GM21526 (cell line): ENCODE measurements around the gene RAB33B.
A peak's percentile ranks its signal among the peaks of the same experiment; 100 is the strongest.
"Not testable (repeated sequence)": the region's sequence is repeated elsewhere in the genome, so short reads cannot be mapped to it uniquely, and the experiment has no call there.

Experiments
- ATAC-seq: cut with Tn5 transposase; IDR thresholded peaks from one replicate; pipeline ENCODE4 v1.9.1; 2021; ENCODE audit warnings: moderate library complexity; ENCODE audit not compliant: unreplicated experiment, low FRiP score

RAB33B gene

DNA sequence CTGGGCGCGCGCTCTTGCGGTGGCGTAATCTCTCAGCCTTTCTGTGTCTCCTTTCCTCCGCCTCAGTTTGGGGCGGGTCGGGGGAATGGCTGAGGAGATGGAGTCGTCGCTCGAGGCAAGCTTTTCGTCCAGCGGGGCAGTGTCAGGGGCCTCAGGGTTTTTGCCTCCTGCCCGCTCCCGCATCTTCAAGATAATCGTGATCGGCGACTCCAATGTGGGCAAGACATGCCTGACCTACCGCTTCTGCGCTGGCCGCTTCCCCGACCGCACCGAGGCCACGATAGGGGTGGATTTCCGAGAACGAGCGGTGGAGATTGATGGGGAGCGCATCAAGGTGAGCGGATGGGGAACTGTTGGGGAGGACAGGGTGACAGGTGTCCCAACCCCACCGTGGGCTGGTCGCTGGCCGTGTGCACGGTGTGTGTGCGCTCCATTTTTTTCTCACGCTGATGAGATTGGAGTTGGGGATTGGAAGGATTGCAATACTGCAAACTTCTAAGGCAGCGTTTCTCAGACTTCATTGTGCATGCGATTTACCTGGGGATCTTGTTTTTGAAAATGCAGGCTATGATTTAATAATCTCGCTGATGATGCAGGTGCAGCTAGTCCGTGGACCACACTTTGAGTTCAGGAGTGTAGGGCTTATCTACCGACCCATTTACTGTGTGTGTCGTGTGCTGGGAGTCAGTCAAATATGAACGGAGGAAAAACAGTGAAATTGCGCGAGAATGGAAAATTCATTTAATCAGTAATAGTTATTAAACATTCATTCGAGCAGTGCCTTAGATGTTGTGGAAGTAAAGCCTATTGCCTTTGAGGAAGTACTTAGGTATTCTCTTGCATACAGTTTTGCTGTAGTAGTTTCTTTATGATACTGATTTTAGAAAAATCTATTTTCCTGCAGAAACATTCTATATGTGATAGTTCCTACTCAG is at the start of gene RAB33B:
Gene RAB33B (plus strand): TSS at position 11 of the 935 bp plus-strand sequence. CDS start 75 bp downstream, at position 86.
- ATAC-seq, result peak; percentile 6

DNA sequence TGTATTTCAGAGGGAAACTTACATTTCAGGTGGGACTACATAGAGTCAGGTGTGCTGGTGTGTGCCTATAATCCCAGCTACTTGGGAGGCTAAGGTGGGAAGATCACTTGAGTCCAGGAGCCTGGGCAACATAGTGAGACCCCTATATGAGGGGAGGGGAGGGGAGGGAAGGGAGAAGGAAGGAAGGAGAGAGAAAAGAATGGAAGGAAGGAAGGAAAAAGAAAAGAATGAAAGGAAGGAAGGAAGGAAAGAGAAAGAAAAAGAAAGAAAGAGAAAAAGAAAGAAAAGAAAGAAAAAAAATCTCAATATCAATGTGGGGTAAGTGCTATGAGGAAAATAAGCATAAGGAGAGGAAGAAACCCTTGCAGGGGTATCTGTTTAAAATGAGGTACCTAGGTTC is 43.6 kb upstream of the RAB33B start:
- ATAC-seq, result no peak

DNA sequence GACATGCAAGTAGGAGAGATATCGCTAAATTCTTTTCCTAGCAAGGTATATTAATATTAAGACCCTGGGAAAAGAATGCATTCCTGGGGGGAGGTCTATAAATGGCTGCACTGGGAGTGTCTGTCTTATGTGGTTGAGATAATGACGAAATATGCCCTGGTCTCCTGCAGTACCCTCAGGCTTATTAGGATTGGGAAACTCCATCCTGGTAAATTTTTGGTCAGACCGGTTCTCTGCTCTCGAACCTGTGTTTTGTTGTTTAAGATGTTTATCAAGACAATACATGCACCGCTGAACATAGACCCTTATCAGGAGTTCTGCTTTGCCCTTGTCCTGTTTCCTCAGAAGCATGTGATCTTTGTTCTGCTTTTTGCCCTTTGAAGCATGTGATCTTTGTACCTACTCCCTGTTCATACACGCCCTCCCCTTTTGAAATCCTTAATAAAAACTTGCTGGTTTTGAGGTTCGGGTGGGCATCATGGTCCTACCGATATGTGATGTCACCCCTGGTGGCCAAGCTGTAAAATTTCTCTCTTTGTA is 39.2 kb upstream of the RAB33B start:
- not testable (repeated sequence) for ATAC-seq

DNA sequence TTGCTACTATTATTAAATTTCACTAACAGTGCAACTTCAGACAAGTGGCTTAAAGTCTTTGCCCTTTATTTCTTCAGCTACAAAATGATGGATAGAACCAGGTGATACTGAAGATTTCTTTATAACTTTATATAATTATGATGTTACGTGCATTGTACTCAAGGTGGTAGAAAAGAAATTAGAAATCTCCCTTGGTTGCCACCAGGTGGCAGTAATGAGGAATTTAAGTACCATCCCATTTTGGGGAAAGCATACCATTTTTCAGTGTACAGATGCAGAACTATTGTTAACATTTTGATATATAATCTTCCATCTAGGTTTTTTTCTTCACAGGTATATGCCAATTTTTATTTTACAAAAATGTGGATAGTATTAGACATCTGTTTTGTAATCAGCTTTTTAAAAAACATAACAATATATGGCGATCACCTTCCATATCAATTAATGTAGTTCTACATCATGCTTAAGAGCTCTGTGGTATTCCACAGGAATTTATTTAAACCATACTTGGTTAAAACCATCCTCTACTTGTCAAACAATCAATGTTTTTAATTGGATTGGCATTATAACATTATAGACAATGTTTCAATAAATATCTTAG is 37.7 kb upstream of the RAB33B start:
- no peak for ATAC-seq

DNA sequence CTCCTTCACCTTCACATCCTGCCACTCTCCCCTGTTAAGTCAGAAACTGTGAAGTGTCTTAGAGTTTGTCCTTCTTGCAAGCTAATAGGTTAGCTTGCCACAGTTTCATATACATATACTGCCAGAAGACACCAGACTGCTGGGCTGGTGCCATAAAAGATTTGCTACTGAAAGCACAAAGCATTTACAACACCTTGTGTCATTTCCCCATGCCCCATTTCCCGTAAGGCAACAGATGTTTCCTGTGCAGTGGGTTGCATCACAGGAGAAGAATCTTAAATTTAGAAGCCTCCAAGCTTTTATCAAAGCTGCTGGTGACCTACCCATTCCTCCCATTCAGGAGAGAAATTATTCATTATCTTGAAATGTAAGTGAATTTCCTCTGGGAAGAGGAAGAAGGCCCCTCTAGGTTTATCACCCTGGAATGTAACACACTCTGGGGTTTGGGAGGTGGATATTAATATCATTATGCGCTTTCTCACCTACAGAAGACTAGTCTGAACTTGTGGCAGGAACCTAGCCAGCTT is 34.5 kb upstream of the RAB33B start:
- no peak for ATAC-seq

DNA sequence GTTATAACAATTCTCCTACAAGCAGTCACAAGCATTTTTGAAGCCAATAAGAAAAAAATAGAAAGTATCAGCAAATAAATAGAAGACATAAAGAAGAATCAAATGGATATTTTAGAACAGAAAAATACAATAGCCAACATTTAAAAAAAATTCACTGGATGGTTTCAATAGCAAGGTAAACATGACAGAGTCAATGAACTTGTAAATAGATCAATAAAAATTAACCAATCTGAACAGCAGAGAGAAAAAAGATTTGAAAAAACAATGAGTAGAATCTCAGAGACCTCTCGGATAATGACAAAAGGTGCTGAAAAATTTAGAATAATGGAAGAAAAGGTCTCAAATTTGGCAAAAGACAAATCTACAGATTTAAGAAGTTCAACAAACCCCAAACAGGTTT is 33.3 kb upstream of the RAB33B start:
- no peak for ATAC-seq

DNA sequence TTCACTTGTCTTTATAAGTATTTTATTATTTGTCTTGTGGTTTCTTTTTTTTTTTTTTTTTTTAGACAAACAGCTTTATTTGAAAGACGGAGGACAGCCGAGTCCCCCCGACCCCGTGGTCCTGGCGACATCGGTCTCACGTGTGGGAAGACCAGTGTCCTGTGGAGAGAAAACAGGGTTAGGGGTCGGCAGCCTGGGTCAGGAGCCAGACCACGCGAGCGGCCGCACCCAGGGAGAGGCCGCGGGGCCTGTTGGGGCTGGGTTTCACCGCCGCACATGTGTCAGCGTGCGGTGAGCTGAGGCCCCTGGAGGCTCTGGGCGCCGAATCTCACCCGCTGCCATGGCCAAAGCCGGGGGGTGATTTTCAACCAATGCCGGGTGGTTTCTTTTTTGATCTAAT is 17.8 kb upstream of the RAB33B start:
- ATAC-seq, result no peak

DNA sequence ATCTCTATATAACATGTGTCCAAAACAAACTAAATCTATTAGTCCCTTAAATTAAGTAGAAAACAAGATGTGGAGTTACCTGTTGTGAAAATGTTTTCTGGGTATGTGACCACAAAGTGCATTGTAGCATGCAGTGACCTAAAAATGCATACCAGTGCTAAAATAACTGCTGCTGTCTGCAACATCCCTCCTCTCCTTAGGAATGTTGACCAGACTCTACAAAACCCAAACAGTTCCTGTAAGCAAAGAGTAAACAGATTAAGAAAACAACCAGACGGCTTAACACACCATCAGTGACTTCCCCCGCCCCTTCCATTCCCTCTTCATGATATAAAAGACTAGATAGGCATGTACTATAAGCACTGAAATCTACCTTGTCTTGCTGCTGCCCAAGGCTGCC is 15.8 kb upstream of the RAB33B start:
- ATAC-seq, result no peak

DNA sequence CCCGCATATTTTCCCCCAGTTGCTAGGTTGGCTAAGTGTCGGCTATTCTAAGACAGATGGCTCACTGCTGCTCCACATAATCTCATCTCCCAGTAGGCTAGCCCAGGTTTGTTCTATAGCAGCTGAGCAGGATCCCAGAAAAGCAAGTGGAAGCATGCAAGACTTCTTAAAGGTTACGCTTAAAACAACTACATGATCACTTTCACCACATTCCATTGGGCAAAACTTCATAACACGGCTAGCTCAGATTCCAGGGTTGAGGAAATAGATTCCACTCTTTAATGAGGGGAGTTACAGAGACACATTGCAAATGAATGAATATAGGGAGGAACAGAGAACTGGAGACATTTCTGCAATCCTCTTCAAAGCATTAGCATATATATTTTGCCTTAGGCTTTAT is 12.9 kb upstream of the RAB33B start:
- no peak for ATAC-seq

DNA sequence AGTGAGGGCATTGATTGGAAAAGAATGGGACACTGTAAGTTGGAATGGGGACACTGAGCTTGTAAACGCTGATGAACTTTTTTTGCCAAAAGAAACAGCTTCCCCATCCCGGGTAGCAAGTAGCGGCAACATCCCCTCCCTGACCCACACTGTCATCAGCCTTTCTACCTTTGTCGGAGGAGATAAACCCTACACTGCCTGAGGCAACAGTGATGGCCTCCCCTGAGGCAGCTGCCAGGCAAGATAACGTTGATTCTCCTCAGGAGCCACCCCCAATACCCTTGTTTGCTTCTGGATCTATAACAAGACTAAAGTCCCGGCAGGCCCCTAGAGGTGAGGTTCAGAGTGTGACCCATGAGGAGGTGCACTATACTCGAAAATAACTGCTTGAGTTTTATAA is 10.3 kb upstream of the RAB33B start:
- no peak for ATAC-seq

DNA sequence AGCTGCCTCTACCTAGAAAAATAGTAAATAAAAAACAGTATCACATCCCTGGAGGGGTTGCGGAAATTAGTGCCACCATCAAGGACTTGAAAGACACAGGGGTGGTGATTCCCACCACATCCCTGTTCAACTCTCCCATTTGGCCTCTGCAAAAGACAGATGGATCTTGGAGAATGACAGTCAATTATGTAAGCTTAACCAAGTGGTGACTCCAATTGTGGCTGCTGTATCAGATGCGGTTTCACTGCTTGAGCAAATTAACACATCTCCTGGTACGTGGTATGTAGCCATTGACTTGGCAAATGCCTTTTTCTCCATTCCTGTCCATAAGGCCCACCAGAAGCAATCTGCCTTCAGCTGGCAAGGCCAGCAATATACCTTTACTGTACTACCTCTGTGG is 9.0 kb upstream of the RAB33B start:
- ATAC-seq, result not testable (repeated sequence)

DNA sequence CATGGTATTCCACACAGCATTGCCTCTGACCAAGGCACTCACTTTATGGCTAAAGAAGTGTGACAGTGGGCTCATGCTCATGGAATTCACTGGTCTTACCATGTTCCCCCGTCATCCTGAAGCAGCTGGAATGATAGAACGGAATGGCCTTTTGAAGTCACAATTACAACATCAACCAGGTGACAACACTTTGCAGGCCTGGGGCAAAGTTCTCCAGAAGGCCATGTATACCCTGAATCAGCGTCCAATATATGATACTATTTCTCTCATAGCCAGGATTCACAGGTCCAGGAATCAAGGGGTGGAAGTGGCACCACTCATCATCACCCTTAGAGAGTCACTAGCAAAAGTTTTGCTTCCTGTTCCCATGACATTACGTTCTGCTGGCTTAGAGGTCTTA is 6.8 kb upstream of the RAB33B start:
- ATAC-seq, result not testable (repeated sequence)

DNA sequence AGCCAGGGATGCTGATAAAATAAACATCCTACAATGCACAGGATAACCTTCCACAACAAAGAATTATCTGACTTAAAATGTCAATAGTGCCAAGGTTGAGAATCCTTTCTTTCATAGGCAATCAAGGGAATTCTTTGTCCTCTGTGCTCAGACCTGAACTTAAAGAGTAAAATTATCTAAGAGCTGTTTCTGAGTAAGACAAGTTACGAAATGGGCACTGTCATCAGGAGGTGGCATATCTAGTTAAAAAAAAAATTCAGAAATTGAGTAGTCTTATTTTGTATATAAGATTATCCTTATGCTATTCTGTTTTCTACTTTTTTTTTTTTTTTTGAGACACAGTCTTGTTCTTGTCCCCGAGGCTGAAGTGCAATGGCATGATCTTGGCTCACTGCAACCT is 3.3 kb upstream of the RAB33B start:
- ATAC-seq, result no peak

DNA sequence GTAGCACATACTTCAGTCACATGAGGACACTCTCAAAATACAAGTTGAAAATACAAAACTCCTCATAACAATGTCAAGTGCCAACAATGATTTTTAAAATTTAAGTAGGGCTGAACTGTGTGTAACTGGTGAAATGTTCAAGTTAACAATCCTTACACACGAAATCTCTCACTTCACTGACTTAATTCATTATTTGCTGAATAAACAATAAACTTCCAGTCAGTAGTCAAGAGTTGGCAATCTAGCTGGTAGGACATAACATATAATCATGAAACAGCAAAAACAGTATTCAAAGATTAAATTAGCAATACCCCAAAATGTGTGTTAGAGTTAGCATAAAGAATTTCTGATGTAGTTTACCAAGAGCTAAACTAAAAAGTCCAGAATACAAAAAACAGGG is 1.9 kb upstream of the RAB33B start:
- ATAC-seq, result no peak

DNA sequence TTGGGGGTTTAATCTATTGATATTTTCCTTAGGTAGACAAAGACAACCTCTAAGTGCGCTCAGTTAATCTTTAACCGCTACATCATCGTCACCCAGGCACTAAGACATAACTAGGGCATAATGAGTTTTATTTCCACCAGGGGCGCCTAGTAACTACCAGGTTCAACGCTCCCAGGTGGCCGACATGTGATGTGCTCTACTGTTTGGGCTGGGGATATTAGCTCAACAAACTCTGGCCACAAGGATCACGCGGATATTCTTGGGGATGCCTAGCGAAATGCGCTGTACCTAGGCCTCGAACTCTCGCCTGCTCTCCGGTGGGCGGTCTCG is 915 bp upstream of the RAB33B start:
- ATAC-seq, result peak; percentile 52

DNA sequence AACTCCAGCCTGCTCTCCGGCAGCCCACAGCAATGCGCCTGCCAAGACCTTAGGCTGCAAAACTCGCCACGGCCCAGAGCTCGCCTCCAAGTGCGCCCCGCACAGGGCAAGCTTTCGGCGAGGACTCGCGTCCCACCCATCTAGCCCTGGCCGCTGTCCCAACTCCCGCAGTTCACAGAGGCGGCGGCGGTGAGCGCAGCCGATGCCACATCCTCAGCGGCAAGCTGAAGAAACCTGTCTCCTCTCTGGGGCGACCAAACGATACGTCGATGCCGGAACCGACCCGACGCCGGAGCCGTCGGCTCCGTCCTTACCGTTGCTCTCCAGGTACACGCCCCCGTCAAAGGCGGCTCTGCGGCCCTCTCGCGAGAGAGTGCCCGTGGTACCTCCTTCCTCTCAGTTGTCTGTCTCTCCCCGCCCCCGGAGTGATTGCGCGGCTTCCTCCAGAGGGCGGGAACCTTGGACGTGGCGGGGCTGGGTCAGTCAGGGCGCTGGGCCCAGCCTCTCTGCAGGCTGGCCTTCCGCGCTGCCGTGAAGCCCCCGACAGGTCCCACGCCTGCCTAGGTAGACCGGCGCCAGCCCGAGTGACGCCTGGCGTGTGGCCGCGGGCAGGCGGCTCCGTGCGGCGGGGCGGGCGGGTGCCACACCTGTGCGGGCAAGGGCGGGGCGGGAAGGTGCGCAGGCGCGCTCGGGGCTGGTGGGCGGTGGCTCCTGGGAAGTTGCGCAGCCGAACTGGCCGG is 380 bp upstream of the RAB33B start:
- peak; percentile 89 for ATAC-seq

DNA sequence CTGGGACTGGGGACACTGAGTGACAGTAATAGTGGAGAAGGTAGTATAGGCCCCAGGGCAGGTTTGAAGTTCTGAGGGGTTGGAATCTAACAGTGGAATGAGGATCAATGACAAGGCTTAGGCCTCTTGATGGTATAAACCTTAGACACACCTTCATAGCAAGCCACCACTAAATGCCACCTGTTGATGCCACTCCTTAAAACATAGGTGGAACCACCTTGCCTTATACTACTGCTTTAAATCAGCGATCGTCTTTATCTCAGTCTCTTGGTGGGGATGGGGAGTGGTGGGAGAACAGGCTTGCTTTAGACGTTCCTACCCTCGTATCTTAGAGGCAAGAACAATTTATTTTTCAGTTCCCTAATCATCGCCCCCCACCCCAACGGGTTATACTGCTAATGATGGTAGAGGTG is 1.2 kb downstream of the RAB33B start:
- ATAC-seq, result no peak

DNA sequence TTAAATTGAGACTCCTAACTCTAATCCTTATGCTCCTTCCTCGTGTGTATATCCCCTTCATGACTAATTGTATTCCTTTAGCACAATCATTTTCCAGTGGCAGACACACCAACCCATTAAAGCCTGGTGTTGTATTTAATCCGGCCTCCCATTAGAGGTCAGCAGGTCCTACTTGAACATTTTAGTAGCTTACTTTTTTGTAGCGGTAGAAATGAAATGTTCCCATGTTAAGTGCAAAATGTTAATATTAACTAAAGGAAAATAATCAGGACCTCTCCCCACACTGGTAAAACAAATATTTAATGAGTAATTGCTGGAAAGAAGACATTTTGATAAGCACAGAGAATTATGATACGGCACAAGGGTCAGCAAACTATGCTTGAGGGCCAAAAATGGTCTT is 3.4 kb downstream of the RAB33B start:
- ATAC-seq, result no peak

DNA sequence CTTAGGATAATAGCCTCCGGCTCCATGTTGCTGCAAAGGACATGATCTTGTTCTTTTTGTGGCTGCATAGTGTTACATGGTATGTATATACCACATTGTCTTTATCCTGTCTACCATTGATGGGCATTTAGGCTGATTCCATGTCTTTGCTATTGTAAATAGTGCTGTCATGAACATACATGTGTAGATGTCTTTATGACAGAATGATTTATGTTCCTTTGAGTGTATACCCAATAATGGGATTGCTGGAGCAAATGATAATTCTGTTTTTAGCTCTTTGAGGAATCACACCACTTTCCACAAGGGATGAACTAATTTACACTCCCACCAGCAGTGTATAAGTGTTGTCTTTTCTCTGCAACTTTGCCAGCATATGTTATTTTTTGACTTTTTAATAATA is 4.6 kb downstream of the RAB33B start:
- no peak for ATAC-seq

DNA sequence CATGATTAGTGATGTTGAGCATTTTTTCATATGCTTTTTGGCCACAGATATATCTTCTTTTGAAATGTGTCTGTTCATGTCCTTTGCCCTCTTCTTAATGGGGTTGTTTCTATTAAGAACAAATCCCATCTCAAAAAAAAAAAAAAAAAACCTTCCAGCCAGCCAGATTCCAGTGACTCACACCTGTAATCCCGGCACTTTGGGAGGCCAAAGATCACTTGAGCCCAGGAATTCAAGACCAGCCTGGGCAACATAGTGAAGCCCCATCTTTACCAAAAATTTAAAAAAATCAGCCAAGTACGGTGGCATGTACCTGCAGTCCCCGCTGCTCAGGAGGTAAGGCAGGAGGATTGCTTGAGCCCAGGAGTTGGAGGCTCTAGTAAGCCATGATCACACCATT is 5.1 kb downstream of the RAB33B start:
- no peak for ATAC-seq

DNA sequence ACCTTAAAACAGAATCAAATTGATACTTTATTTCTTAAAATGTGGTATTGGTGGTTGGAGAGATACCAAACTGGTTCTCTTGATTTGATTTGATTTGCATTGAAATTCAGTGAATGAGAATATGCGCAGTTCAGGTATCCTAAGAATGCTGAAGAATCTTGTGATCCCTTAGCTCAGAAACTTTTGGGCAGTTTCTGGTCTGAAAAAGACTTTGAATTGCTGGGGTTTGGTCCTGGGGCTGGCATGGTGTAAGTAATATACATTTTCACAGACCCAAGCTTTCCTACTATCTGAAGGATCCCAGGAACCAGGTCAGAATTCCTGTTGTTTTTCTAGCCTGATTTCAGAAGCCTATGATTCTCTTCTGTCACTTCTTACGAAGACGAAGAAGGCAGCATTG is 6.6 kb downstream of the RAB33B start:
- ATAC-seq, result no peak
